Aorta (tissue), 5 donors: Measurements from ENCODE around the gene CEP72. TPM values are rescaled to one million over a fixed set of nuclear protein-coding genes. Genes with fewer than 3 reads are reported as not detected.

Experiments
- ATAC-seq: fragments of 200-7000 bp; cut with Tn5 transposase; one replicate; pipeline ENCODE4 v1.9.1; 2022; ENCODE audit warnings: moderate library complexity; ENCODE audit not compliant: low FRiP score
- DNase-seq, 2 donors: peaks; one replicate each; pipeline ENCODE4 v3.0.0-alpha.2; 2020
- H3K27ac ChIP-seq, 2 donors: one replicate each; pipeline ENCODE4 v1.5.1; 2013; ENCODE audit warnings: low read length in 2 of 2, mild to moderate bottlenecking in 2 of 2, moderate library complexity in 2 of 2, control low read depth in 1 of 2, inconsistent platforms in 1 of 2, low read depth in 1 of 2
- H3K27me3 ChIP-seq, 2 donors: one replicate each; pipeline ENCODE4 v1.6.1; 2013; ENCODE audit warnings: control low read depth in 1 of 2, low read length in 1 of 2, mild to moderate bottlenecking in 1 of 2, moderate library complexity in 1 of 2; ENCODE audit not compliant: insufficient read depth in 2 of 2, control insufficient read depth in 1 of 2
- H3K36me3 ChIP-seq, 2 donors: one replicate each; pipeline ENCODE4 v1.6.1; 2013; ENCODE audit warnings: control low read depth in 1 of 2, low read length in 1 of 2, mild to moderate bottlenecking in 1 of 2; ENCODE audit not compliant: insufficient read depth in 2 of 2, control insufficient read depth in 1 of 2
- H3K4me1 ChIP-seq, 2 donors: one replicate each; pipeline ENCODE4 v1.6.1; 2013; ENCODE audit warnings: low read length in 2 of 2, control low read depth in 1 of 2, mild to moderate bottlenecking in 1 of 2, moderate library complexity in 1 of 2; ENCODE audit not compliant: insufficient read depth in 2 of 2, control insufficient read depth in 1 of 2
- H3K4me3 ChIP-seq, 2 donors: one replicate each; pipeline ENCODE4 v1.5.1; 2013; ENCODE audit warnings: low read length in 2 of 2, control low read depth in 1 of 2, mild to moderate bottlenecking in 1 of 2
- H3K9me3 ChIP-seq: one replicate; pipeline ENCODE4 v1.6.1; 2013; ENCODE audit warnings: mild to moderate bottlenecking, low read length; ENCODE audit not compliant: control insufficient read depth
- WGBS, 2 donors: extraction: QIAGEN DNeasy Blood & Tissue Kit; methylation state at CpG; one replicate each; pipeline ENCODE4 v1.1.7; 2013; 5-methylcytosine and 5-hydroxymethylcytosine counted together
- intact Hi-C, 2 donors: fragments of 100-400 bp; cut with DNase I; formaldehyde crosslinking; loops; one replicate each; pipeline versions ENCODE4 v1.14.2 to v1.15.0; 2022
- polyA plus RNA-seq, 2 donors: library from polyadenylated mRNA; stranded (reverse); fragments of 200-250 nt; gene quantifications; one replicate each; pipeline ENCODE4 v1.2.3, GENCODE V29; 2013
- total RNA-seq, 2 donors: library from RNA; stranded (reverse); fragmentation: NEBNext Ultra II Directional; extraction: Animal tissue kit (Norgen Biotek cat#: 25700); gene quantifications; one replicate each; pipeline ENCODE4 v1.2.1, GENCODE V29; 2021
- donor health status: healthy with polysubstance abuse.
- donor health status: Bipolar disorder and iron deficiency.
- donor health status: DM: no; HTN: no; CAD: no.
- donor health status: DM: no; HTN: no; CAD: no.
- donor health status: DM: yes; HTN: yes; CAD: no.

The CEP72 gene
- total and polyA plus RNA-seq, 4 donors = 0.82 to 6.5 (median 2.2) TPM; not detected in 1

- Histone ChIP-seq H3K36me3 (no peaks in the 10 kb centered on the region), H3K27me3 (no peaks in the 10 kb centered on the region), H3K4me1 (no peaks in the 10 kb centered on the region), H3K27ac (no peak overlapping the region), H3K9me3 (no peaks in the 10 kb centered on the region), H3K4me3 (no peak overlapping the region)
- whole genome bisulfite sequencing, 2 donors = 90 to 93% methylated on average over 13 of the region's 13 CpGs
- DNase-seq (peak in 1 of 2 donors; percentile 43), ATAC-seq (no peak)
- intact Hi-C loops = no loop called here
These were observed 33.3 kb downstream of the CEP72 start for GRCh38 chr5:645421-645820.

- Histone ChIP-seq H3K36me3 (no peaks in the 10 kb centered on the region), H3K27ac (no peak overlapping the region), H3K4me3 (no peak overlapping the region), H3K4me1 (no peaks in the 10 kb centered on the region), H3K27me3 (no peaks in the 10 kb centered on the region), H3K9me3 (no peaks in the 10 kb centered on the region)
- intact Hi-C loops = no loop called here
- WGBS, 2 donors = 94% methylated on average over 18 of the region's 18 CpGs
- ATAC-seq = peak; percentile 11
- DNase-seq = peak in 1 of 2 donors; percentile 57
These were observed 34.5 kb downstream of the CEP72 start for GRCh38 chr5:646396-647201.

GRCh38 chr5:647311-647710 lies 35.2 kb downstream of the CEP72 start:
- intact Hi-C loops = no loop called here
- ATAC-seq = no peak
- Histone ChIP-seq H3K27me3 (no peaks in the 10 kb centered on the region), H3K36me3 (no peaks in the 10 kb centered on the region), H3K27ac (no peak overlapping the region), H3K4me1 (no peaks in the 10 kb centered on the region), H3K9me3 (no peaks in the 10 kb centered on the region), H3K4me3 (no peak overlapping the region)
- peak; percentile 8 to 32 for DNase-seq
- 96 to 98% methylated on average over 4 of the region's 4 CpGs for WGBS, 2 donors

- H3K27ac ChIP-seq = no peak overlapping the region
- no peak for ATAC-seq
- H3K4me1 ChIP-seq = no peaks in the 10 kb centered on the region
- H3K27me3 ChIP-seq = no peaks in the 10 kb centered on the region
- H3K9me3 ChIP-seq = no peaks in the 10 kb centered on the region
- intact Hi-C loops = no loop called here
- H3K36me3 ChIP-seq = no peaks in the 10 kb centered on the region
- no peak overlapping the region for H3K4me3 ChIP-seq
- DNase-seq = peak in 1 of 2 donors; percentile 21
- 97 to 98% methylated on average over 9 of the region's 9 CpGs for WGBS, 2 donors
These were observed 35.6 kb downstream of the CEP72 start for GRCh38 chr5:647727-648126.

- Histone ChIP-seq H3K4me1 (no peaks in the 10 kb centered on the region), H3K27me3 (no peaks in the 10 kb centered on the region), H3K4me3 (no peak overlapping the region), H3K9me3 (no peaks in the 10 kb centered on the region), H3K27ac (no peak overlapping the region), H3K36me3 (no peaks in the 10 kb centered on the region)
- intact Hi-C loops = no loop called here
- DNase-seq (peak in 1 of 2 donors; percentile 60), ATAC-seq (no peak)
- 89 to 95% methylated on average over 16 of the region's 16 CpGs for WGBS, 2 donors
These were observed 39.3 kb downstream of the CEP72 start for GRCh38 chr5:651296-652022.

DNA sequence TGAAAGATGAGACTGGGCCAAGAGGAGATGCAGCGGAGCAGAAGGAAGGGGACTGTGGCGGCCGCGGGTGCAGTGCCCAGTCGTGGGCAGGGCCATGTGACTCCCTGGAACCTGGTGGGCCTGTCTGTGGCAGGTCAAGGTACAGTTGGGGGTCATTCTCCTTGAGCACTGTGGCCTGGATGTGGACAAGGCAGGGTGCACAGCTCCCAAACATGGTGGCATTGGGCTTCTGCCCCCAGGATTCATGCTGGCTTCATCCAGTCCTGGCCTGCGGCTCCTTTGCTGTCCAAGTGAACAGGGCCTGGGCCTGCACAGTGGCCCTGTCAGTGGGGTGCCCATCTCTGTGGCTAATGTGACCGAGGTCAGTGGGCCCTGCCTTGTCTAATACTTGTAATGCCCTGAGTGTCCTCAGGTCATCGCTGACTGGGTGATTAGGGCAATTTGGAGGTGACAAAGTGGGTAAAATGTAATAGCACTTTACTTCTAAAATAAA lies 39.9 kb downstream of the CEP72 start:
- Histone ChIP-seq H3K36me3 (no peaks in the 10 kb centered on the region), H3K4me3 (no peak overlapping the region), H3K4me1 (no peaks in the 10 kb centered on the region), H3K27ac (no peak overlapping the region), H3K9me3 (no peaks in the 10 kb centered on the region), H3K27me3 (no peaks in the 10 kb centered on the region)
- peak; percentile 29 for ATAC-seq
- DNase-seq = peak; percentile 29 to 44
- WGBS, 2 donors = 95 to 96% methylated on average over 8 of the region's 8 CpGs
- intact Hi-C loops = no loop called here

DNA sequence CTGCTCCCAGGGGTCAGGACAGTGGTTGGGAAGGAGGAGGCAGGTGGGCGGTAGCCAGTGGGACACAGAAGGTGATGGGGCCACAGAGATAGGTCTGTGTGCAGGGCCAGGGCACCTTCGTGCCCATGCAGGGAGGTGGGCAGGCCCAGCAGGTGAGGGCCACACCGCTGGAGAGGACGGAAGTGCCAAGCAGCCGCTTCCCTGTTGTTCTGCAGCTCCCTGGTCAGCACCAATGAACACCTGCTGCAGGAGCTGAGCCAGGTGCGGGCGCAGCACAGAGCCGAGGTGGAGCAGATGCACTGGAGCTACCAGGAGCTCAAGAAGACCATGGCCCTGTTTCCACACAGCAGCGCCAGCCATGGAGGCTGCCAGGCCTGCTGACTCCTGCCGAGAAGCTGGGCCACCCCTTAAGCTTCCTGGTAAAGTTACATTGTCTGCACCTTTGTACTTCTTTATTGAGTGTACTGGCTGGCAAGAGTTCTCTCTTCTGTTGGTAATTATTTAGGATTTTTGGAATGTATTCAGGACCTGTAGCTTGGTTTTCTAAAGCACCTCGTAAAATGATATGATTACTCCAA lies 40.7 kb downstream of the CEP72 start:
- DNase-seq (peak in 1 of 2 donors; percentile 46), ATAC-seq (no peak)
- Histone ChIP-seq H3K9me3 (peaks cover 2% of the 10 kb centered on the region), H3K27ac (no peak overlapping the region), H3K4me3 (no peak overlapping the region), H3K36me3 (no peaks in the 10 kb centered on the region), H3K27me3 (no peaks in the 10 kb centered on the region), H3K4me1 (no peaks in the 10 kb centered on the region)
- 90 to 91% methylated on average over 11 of the region's 11 CpGs for WGBS, 2 donors
- intact Hi-C loops = no loop called here

GRCh38 chr5:654071-654778 lies 42.1 kb downstream of the CEP72 start:
- peak; percentile 38 for ATAC-seq
- peaks cover 6% of the 10 kb centered on the region for H3K9me3 ChIP-seq
- peak in 1 of 2 donors; percentile 62 for DNase-seq
- H3K4me1 ChIP-seq = no peaks in the 10 kb centered on the region
- H3K27me3 ChIP-seq = no peaks in the 10 kb centered on the region
- H3K27ac ChIP-seq = no peak overlapping the region
- intact Hi-C loops = no loop called here
- WGBS, 2 donors = 86 to 89% methylated on average over 17 of the region's 17 CpGs
- no peak overlapping the region for H3K4me3 ChIP-seq
- H3K36me3 ChIP-seq = no peaks in the 10 kb centered on the region
